HL-60 (cell line): ENCODE measurements around the gene UHRF1.

Experiments used
- CTCF ChIP-seq: IDR thresholded peaks from one replicate; pipeline ENCODE4 v1.5.1; 2011; ENCODE audit warnings: low read length, control low read depth, inconsistent platforms; ENCODE audit not compliant: insufficient read depth
- GABPA ChIP-seq: IDR thresholded peaks from 2 replicates; pipeline ENCODE4 v1.6.1; 2012; ENCODE audit warnings: low read depth
- POLR2AphosphoS5 ChIP-seq: IDR thresholded peaks from 2 replicates; pipeline ENCODE4 v1.6.1; 2012; ENCODE audit warnings: low read depth
- REST ChIP-seq: IDR thresholded peaks from 2 replicates; pipeline ENCODE4 v1.6.1; 2012; ENCODE audit warnings: low read depth; ENCODE audit not compliant: insufficient replicate concordance

GRCh38 chr19:4974880-4975469 lies 65.7 kb downstream of the UHRF1 start:
- TF ChIP-seq CTCF (no peak), REST (no peak), POLR2AphosphoS5 (0 out of 2 replicates have a peak, but pooled peaks have one; percentile 22), GABPA (no peak)
